MM.1S (cell line): ENCODE measurements around the gene TLE1.

Experiments
- EZH2 ChIP-seq: fragments of 300-600 bp; sonication (generic); optimal IDR thresholded peaks from 2 replicates; pipeline ENCODE3; 2017; ENCODE audit warnings: low read depth, mild to moderate bottlenecking, antibody characterized with exemption, low read length, mixed read lengths
- TF ChIP-seq, protein P1 (sequence below): fragments of 300-600 bp; sonication (generic); IDR thresholded peaks from 2 replicates; pipeline ENCODE4 v1.5.1; 2016; ENCODE audit warnings: antibody characterized with exemption, low read length, mixed read lengths

DNA sequence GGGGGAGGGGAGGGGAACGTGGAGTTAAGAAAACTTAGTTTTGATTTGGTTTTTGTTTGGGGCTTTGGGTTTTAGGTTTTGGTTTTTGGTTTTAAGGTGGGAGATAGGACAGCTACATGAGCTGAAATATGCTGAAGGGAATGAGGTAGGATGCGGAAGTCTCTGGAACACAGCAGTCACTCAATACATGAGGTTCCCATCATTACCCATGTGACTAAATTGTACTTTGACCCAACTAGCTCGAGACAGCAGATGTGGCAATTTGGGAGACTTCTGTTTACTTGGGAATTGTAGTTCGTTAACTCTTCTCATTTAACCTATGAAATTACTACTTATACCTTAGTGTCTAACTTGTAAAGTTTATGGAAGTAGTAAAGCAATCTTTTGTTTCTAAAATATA is 124.2 kb downstream of the TLE1 start:
- TF ChIP-seq, protein P1, sequence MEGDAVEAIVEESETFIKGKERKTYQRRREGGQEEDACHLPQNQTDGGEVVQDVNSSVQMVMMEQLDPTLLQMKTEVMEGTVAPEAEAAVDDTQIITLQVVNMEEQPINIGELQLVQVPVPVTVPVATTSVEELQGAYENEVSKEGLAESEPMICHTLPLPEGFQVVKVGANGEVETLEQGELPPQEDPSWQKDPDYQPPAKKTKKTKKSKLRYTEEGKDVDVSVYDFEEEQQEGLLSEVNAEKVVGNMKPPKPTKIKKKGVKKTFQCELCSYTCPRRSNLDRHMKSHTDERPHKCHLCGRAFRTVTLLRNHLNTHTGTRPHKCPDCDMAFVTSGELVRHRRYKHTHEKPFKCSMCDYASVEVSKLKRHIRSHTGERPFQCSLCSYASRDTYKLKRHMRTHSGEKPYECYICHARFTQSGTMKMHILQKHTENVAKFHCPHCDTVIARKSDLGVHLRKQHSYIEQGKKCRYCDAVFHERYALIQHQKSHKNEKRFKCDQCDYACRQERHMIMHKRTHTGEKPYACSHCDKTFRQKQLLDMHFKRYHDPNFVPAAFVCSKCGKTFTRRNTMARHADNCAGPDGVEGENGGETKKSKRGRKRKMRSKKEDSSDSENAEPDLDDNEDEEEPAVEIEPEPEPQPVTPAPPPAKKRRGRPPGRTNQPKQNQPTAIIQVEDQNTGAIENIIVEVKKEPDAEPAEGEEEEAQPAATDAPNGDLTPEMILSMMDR = no peak
- no peak for TF ChIP-seq EZH2
